Upper lobe of right lung (tissue), 1 donor: ENCODE results near the gene GPR157. TPM values are rescaled to one million over a fixed set of nuclear protein-coding genes. Genes with fewer than 3 reads are reported as not detected.

Source experiments
- ATAC-seq: fragments of 200-7000 bp; cut with Tn5 transposase; one replicate; pipeline ENCODE4 v1.9.1; 2020; ENCODE audit warnings: mild to moderate bottlenecking, moderate library complexity
- DNase-seq: peaks from one replicate; pipeline ENCODE4 v3.0.0-alpha.2; 2020
- H3K27ac ChIP-seq: fragments of 200-600 bp; one replicate; pipeline ENCODE4 v1.8.0; 2022
- H3K27me3 ChIP-seq: fragments of 200-600 bp; one replicate; pipeline ENCODE4 v1.8.0; 2022; ENCODE audit warnings: mild to moderate bottlenecking
- H3K36me3 ChIP-seq: fragments of 200-600 bp; one replicate; pipeline ENCODE4 v1.8.0; 2022
- H3K4me1 ChIP-seq: fragments of 200-600 bp; one replicate; pipeline ENCODE4 v1.8.0; 2022
- H3K4me3 ChIP-seq: fragments of 200-600 bp; one replicate; pipeline ENCODE4 v1.8.0; 2022; ENCODE audit warnings: mild to moderate bottlenecking
- H3K9me3 ChIP-seq: fragments of 200-600 bp; one replicate; pipeline ENCODE4 v1.8.0; 2022
- CTCF ChIP-seq: fragments of 200-600 bp; IDR thresholded peaks from one replicate; pipeline ENCODE4 v1.8.0; 2022; ENCODE audit warnings: antibody characterized with exemption
- intact Hi-C: fragments of 100-400 bp; cut with DNase I; formaldehyde crosslinking; loops from one replicate; pipeline ENCODE4 v1.11.0; 2022
- total RNA-seq: library from RNA; stranded (reverse); fragmentation: NEBNext Ultra II Directional; extraction: Animal tissue kit (Norgen Biotek cat#: 25700); gene quantifications from one replicate; pipeline ENCODE4 v1.2.1, GENCODE V29; 2021
- donor health status: DM: no; HTN: yes; CAD: no; lungs with severe emphysema.

The GPR157 gene
- total RNA-seq, 1 donor from 2014 or later = 19.0 TPM

- Histone ChIP-seq H3K4me3 (no peak overlapping the region), H3K36me3 (no peaks in the 10 kb centered on the region), H3K9me3 (no peaks in the 10 kb centered on the region), H3K27me3 (no peaks in the 10 kb centered on the region), H3K4me1 (no peaks in the 10 kb centered on the region), H3K27ac (no peak overlapping the region)
- intact Hi-C loops = no loop called here
- no peak for TF ChIP-seq CTCF
- ATAC-seq (no peak), DNase-seq (no peak)
Observed at GRCh38 chr1:9050803-9051202, 78.1 kb downstream of the GPR157 start.

Other genes with a start within 250 kb of the GPR157 start
- not detected for gene CA6, start 183.2 kb downstream of the GPR157 start, total RNA-seq
- not detected for gene SLC2A7, start 102.7 kb downstream of the GPR157 start, total RNA-seq
- 0.98 TPM for gene SLC2A5, start 59.5 kb downstream of the GPR157 start, total RNA-seq
- gene H6PD, start 105.7 kb upstream of the GPR157 start, total RNA-seq = 43.7 TPM
- 29.0 TPM for gene SPSB1, start 163.8 kb upstream of the GPR157 start, total RNA-seq